ENCODE results near the gene CYP3A4.
"Not testable (repeated sequence)": the region's sequence is repeated elsewhere in the genome, so short reads cannot be mapped to it uniquely, and the experiment has no call there.

The CYP3A4 gene

GRCh38 chr7:99723201-99723600, 60.8 kb downstream of the CYP3A4 start:
- DNase-seq (ENCODE audit: low read depth in 2 of 2), result not testable (repeated sequence)

GRCh38 chr7:99720800-99721595, 63.0 kb downstream of the CYP3A4 start:
- no peak for DNase-seq (ENCODE audit: low read depth in 2 of 2)

- DNase-seq (ENCODE audit: low read depth in 2 of 2), result no peak
Measured at GRCh38 chr7:99719996-99720769, 63.8 kb downstream of the CYP3A4 start.

- no peak for DNase-seq (ENCODE audit: low read depth in 2 of 2)
Measured at GRCh38 chr7:99713995-99714570, 69.9 kb downstream of the CYP3A4 start.

GRCh38 chr7:99709838-99710578, 74.0 kb downstream of the CYP3A4 start:
- DNase-seq (ENCODE audit: low read depth in 2 of 2), result no peak

- DNase-seq (ENCODE audit: low read depth in 2 of 2), result no peak
Measured at GRCh38 chr7:99709260-99709659, 74.7 kb downstream of the CYP3A4 start.

- DNase-seq (ENCODE audit: low read depth in 2 of 2), result no peak
Measured at GRCh38 chr7:99707096-99707495, 76.9 kb downstream of the CYP3A4 start.
